ENCODE data around the gene NPAS2. TPM values are rescaled to one million over a fixed set of nuclear protein-coding genes. Genes with fewer than 3 reads are reported as not detected.

NPAS2 gene
- total and polyA plus RNA-seq, 2 of the 8 experiments (the other 6 are each of a cell fraction or from before 2014, with no cell fraction given) = 1.8 to 1.9 TPM

- no peak overlapping the region for H4K8ac ChIP-seq (ENCODE audit: extremely low read depth, insufficient read depth, low read length)
- H3K4me1 ChIP-seq (replicated peaks in 1 of 4; ENCODE audit: control insufficient read depth in 3 of 4, insufficient read depth in 4 of 4, low read length in 3 of 4) = peaks cover 2 to 12% (median 5%) of the 10 kb centered on the region in 4 experiments; a peak in 5 of 7 replicates
- 87% methylated on average over 16 of the region's 16 CpGs; no CpG with 5 or more reads in 1 of the 2 experiments for WGBS, 2 experiments (ENCODE audit: extremely low coverage in 1 of 2, insufficient coverage in 1 of 2, insufficient read length in 1 of 2, insufficient replicate concordance in 2 of 2, low coverage in 1 of 2, low lambda C conversion rate in 2 of 2, missing lambda C conversion rate in 1 of 2)
- H3K79me1 ChIP-seq (ENCODE audit: low read depth, low read length) = no peaks in the 10 kb centered on the region
- no peak overlapping the region for H2BK15ac ChIP-seq (ENCODE audit: low read length)
- H4K5ac ChIP-seq (ENCODE audit: insufficient read length, low read depth, low read length) = no peak overlapping the region
- H2AK5ac ChIP-seq (ENCODE audit: low read depth, low read length) = no peak overlapping the region
- H2AFZ ChIP-seq (ENCODE audit: low read length) = no peak overlapping the region
- no peak overlapping the region for H2BK12ac ChIP-seq (ENCODE audit: low read depth, low read length)
- CTCF ChIA-PET (ENCODE audit: partially characterized antibody) = interaction anchor here (0.6 to 5.2 kb wide), 3 partner anchors 27 to 247 kb away, joined by 3 to 25 read pairs (median 5); no protein-coding TSS in a partner anchor
- no peak overlapping the region for H3K23ac ChIP-seq (ENCODE audit: insufficient read length)
- H3K4me2 ChIP-seq (ENCODE audit: insufficient read depth in 1 of 2, low read depth in 2 of 2, low read length in 2 of 2) = no peak overlapping the region
- H3K27me3 ChIP-seq (replicated peaks in 1 of 4; ENCODE audit: control insufficient read depth in 3 of 4, extremely low read depth in 1 of 4, insufficient read depth in 3 of 4, low read length in 3 of 4) = no peaks in the 10 kb centered on the region
- H3K4me3 ChIP-seq (ENCODE audit: extremely low read depth in 1 of 4, insufficient read depth in 2 of 4, low read depth in 3 of 4, low read length in 4 of 4) = no peak overlapping the region
- no peak overlapping the region for H3K27ac ChIP-seq (ENCODE audit: low read depth, low read length)
- no peak overlapping the region for H3K14ac ChIP-seq (ENCODE audit: insufficient read length)
- no peak overlapping the region for H3K4ac ChIP-seq (replicated peaks; ENCODE audit: insufficient read length, low read depth, low read length)
- DNase-seq (ENCODE audit: low read depth in 1 of 2, low spot score in 2 of 2) (no peak), FAIRE-seq (no peak)
- no peak overlapping the region for H3K9ac ChIP-seq (replicated peaks in 1 of 4; ENCODE audit: extremely low read depth in 1 of 4, low read depth in 3 of 4, low read length in 3 of 4)
- no peak overlapping the region for H2BK5ac ChIP-seq (ENCODE audit: low read depth, low read length)
- H2BK120ac ChIP-seq (replicated peaks; ENCODE audit: low read depth, low read length) = no peak overlapping the region
- no peaks in the 10 kb centered on the region for H3K9me3 ChIP-seq (ENCODE audit: insufficient read depth in 2 of 2, low read depth in 1 of 2, low read length in 1 of 2)
- H3K79me2 ChIP-seq (ENCODE audit: control insufficient read depth in 1 of 2, insufficient read depth in 2 of 2, low read length in 2 of 2) = no peaks in the 10 kb centered on the region
- H3K18ac ChIP-seq (ENCODE audit: extremely low read depth, low read length) = no peak overlapping the region
- no peaks in the 10 kb centered on the region for H3K36me3 ChIP-seq (ENCODE audit: control insufficient read depth in 2 of 4, insufficient read depth in 4 of 4, low read length in 3 of 4)
- H2BK20ac ChIP-seq (ENCODE audit: low read length) = no peak overlapping the region
- H3K56ac ChIP-seq (replicated peaks; ENCODE audit: insufficient read length, low read depth, low read length) = no peak overlapping the region
- no peaks in the 10 kb centered on the region for H4K20me1 ChIP-seq (replicated peaks in 1 of 2; ENCODE audit: control insufficient read depth in 1 of 2, insufficient read depth in 2 of 2, low read length in 2 of 2)
- no peaks in the 10 kb centered on the region for H3K23me2 ChIP-seq (ENCODE audit: low read depth, low read length)
- no peak overlapping the region for H4K91ac ChIP-seq (replicated peaks; ENCODE audit: insufficient read length, low read length)
- POLR2A ChIA-PET (ENCODE audit: partially characterized antibody) = interaction anchor here (0.6 kb wide), 1 partner anchor 19 kb away, joined by 3 read pairs; no protein-coding TSS in a partner anchor
- TF ChIP-seq CBX8 (IDR thresholded peaks at IDR 0.05; ENCODE audit: borderline replicate concordance, low read depth, low read length) (no peak), SUZ12 (IDR thresholded peaks at IDR 0.05; ENCODE audit: low read length) (no peak), SP4 (IDR thresholded peaks at IDR 0.05; ENCODE audit: low read length) (no peak), ZNF274 (IDR thresholded peaks at IDR 0.05; ENCODE audit: borderline replicate concordance, extremely low read depth, low read length) (no peak), HDAC6 (IDR thresholded peaks at IDR 0.05; ENCODE audit: low read depth, low read length) (no peak), RXRA (IDR thresholded peaks at IDR 0.05; ENCODE audit: insufficient read depth, low read depth, low read length) (no peak), EGR1 (IDR thresholded peaks at IDR 0.05; ENCODE audit: borderline replicate concordance, low read depth, low read length) (no peak), CTCF (IDR thresholded peaks at IDR 0.05; ENCODE audit: control extremely low read depth in 1 of 3, insufficient read depth in 1 of 3, low read depth in 1 of 3, low read length in 3 of 3) (no peak), POLR2A (IDR thresholded peaks at IDR 0.05; ENCODE audit: control extremely low read depth in 1 of 2, low read depth in 2 of 2, low read length in 2 of 2) (no peak), POLR2AphosphoS5 (IDR thresholded peaks at IDR 0.05; ENCODE audit: low read depth, low read length) (no peak), CHD2 (IDR thresholded peaks at IDR 0.05; ENCODE audit: low read length) (no peak)
Observed at GRCh38 chr2:100891906-100892642, 72.1 kb downstream of the NPAS2 start.

All from H1 (cell line).